CD4-positive, CD25-positive, alpha-beta regulatory T cell (primary cell): ENCODE data around the gene NGRN. TPM values are rescaled to one million over a fixed set of nuclear protein-coding genes. Genes with fewer than 3 reads are reported as not detected.
"Not testable (repeated sequence)": the region's sequence is repeated elsewhere in the genome, so short reads cannot be mapped to it uniquely, and the experiment has no call there.

Experiments used
- ATAC-seq, 2 donors: fragments of 150-1000 bp; cut with Tn5 transposase; one replicate each; pipeline ENCODE4 v1.10.0; 2021; ENCODE audit warnings: low read depth in 2 of 2, moderate number of reproducible peaks in 2 of 2, moderate library complexity in 1 of 2
- DNase-seq, 3 donors: peaks; one replicate each; pipeline versions ENCODE4 v3.0.0 to v3.0.0-alpha.2; 2012 to 2022; ENCODE audit warnings: mixed read lengths in 1 of 3
- H3K27ac ChIP-seq: one replicate; pipeline ENCODE4 v1.7.0; 2013; ENCODE audit warnings: mild to moderate bottlenecking, low read length; ENCODE audit not compliant: insufficient read depth, poor library complexity, severe bottlenecking
- H3K27me3 ChIP-seq: one replicate; pipeline ENCODE4 v1.7.0; 2013; ENCODE audit warnings: low read length; ENCODE audit not compliant: control insufficient read depth, insufficient read depth
- H3K36me3 ChIP-seq: one replicate; pipeline ENCODE4 v1.7.0; 2013; ENCODE audit warnings: mild to moderate bottlenecking, low read length, moderate library complexity; ENCODE audit not compliant: control insufficient read depth, insufficient read depth
- H3K4me1 ChIP-seq: 2 replicates; pipeline ENCODE4 v1.7.0; 2013; ENCODE audit warnings: mild to moderate bottlenecking, low read length; ENCODE audit not compliant: insufficient read depth, control insufficient read depth, poor library complexity, severe bottlenecking
- H3K4me3 ChIP-seq: one replicate; pipeline ENCODE4 v1.7.0; 2013; ENCODE audit warnings: low read depth, mild to moderate bottlenecking, low read length, moderate library complexity
- H3K9me3 ChIP-seq, 2 experiments: 1 replicate in 1 of 2; 2 replicates in 1 of 2; pipeline ENCODE4 v1.7.0; 2013; ENCODE audit warnings: low read length in 2 of 2, mild to moderate bottlenecking in 1 of 2, moderate library complexity in 1 of 2; ENCODE audit not compliant: control insufficient read depth in 2 of 2
- H3K27ac Mint-ChIP-seq, 3 donors: one replicate each; pipeline ENCODE4 v1.8.0; 2020 to 2022; ENCODE audit warnings: mild to moderate bottlenecking in 3 of 3, mixed read lengths in 3 of 3, moderate library complexity in 2 of 3
- H3K27me3 Mint-ChIP-seq: one replicate; pipeline ENCODE4 v1.8.0; 2022; ENCODE audit warnings: mild to moderate bottlenecking, mixed read lengths
- H3K36me3 Mint-ChIP-seq: one replicate; pipeline ENCODE4 v1.8.0; 2020; ENCODE audit warnings: mixed read lengths
- H3K4me1 Mint-ChIP-seq, 4 donors: one replicate each; pipeline ENCODE4 v1.8.0; 2020 to 2022; ENCODE audit warnings: mixed read lengths in 4 of 4, mild to moderate bottlenecking in 1 of 4
- H3K4me3 Mint-ChIP-seq, 4 donors: one replicate each; pipeline ENCODE4 v1.8.0; 2020 to 2022; ENCODE audit warnings: mild to moderate bottlenecking in 4 of 4, mixed read lengths in 4 of 4, moderate library complexity in 3 of 4
- H3K9me3 Mint-ChIP-seq, 7 donors: one replicate each; pipeline ENCODE4 v1.8.0; 2020 to 2022; ENCODE audit warnings: mixed read lengths in 7 of 7, mild to moderate bottlenecking in 3 of 7, moderate library complexity in 2 of 7
- polyA plus RNA-seq, 4 donors: library from polyadenylated mRNA; unstranded; fragments of 300-500 nt; fragmentation: Illumina TruSeq; gene quantifications; one replicate each; pipeline ENCODE4 v1.2.3, GENCODE V29; 2021
- total RNA-seq: library from RNA; stranded (reverse); gene quantifications from one replicate; pipeline ENCODE4 v1.2.3, GENCODE V29; 2022

NGRN gene
- total and polyA plus RNA-seq, 5 donors from 2014 or later: 39.0 to 54.1 (median 46.6) TPM

GRCh38 chr15:90260731-90261130, 4.7 kb upstream of the NGRN start:
- H3K4me3 ChIP-seq, H3K27ac ChIP-seq, H3K9me3 ChIP-seq, H3K9me3 Mint-ChIP-seq, H3K36me3 ChIP-seq, ATAC-seq, H3K27me3 ChIP-seq, H3K27me3 Mint-ChIP-seq, H3K27ac Mint-ChIP-seq, H3K36me3 Mint-ChIP-seq, H3K4me3 Mint-ChIP-seq, DNase-seq: not testable (repeated sequence)
- H3K4me1 ChIP-seq: peaks cover 12% of the 10 kb centered on the region
- H3K4me1 Mint-ChIP-seq: peaks cover 0 to 20% (median 13%) of the 10 kb centered on the region in 4 donors

DNA sequence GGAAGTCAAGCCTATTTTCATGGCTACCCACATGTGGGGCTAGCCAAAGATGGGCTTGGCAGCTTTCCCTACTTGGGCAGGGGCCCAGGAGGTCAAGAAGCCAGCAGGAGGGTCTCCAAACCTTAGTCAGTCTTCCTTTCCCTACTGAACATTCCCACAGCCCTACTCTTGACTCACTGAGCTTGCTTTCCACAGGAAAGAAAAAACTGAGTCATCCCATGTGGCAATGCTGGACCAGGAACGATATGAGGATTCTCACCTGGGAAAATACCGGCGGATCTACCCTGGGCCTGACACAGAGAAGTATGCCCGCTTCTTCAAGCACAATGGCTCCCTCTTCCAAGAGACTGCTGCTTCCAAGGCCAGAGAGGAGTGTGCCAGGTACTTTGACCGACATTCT, 3.7 kb upstream of the NGRN start:
- Mint-ChIP-seq H3K9me3 (no peaks in the 10 kb centered on the region), H3K27ac (no peak overlapping the region), H3K27me3 (no peaks in the 10 kb centered on the region), H3K4me3 (no peak overlapping the region), H3K4me1 (peaks cover 5 to 29% (median 17%) of the 10 kb centered on the region in 4 donors), H3K36me3 (peaks cover 6% of the 10 kb centered on the region)
- DNase-seq: no peak
- ATAC-seq: no peak
- Histone ChIP-seq H3K4me3 (no peak overlapping the region), H3K9me3 (no peaks in the 10 kb centered on the region), H3K36me3 (no peaks in the 10 kb centered on the region), H3K27ac (no peak overlapping the region), H3K4me1 (peaks cover 20% of the 10 kb centered on the region), H3K27me3 (no peaks in the 10 kb centered on the region)

- Mint-ChIP-seq H3K27ac (peak overlapping the region in 1 of 3 donors; percentile 56), H3K4me3 (peak overlapping the region in 1 of 4 donors; percentile 67), H3K36me3 (peaks cover 6% of the 10 kb centered on the region), H3K9me3 (no peaks in the 10 kb centered on the region), H3K27me3 (no peaks in the 10 kb centered on the region), H3K4me1 (peaks cover 5 to 35% (median 22%) of the 10 kb centered on the region in 4 donors)
- no peaks in the 10 kb centered on the region for H3K27me3 ChIP-seq
- H3K4me3 ChIP-seq: no peak overlapping the region
- ATAC-seq (no peak), DNase-seq (no peak)
- peaks cover 26% of the 10 kb centered on the region for H3K4me1 ChIP-seq
- no peaks in the 10 kb centered on the region for H3K36me3 ChIP-seq
- H3K9me3 ChIP-seq: no peaks in the 10 kb centered on the region
- H3K27ac ChIP-seq: no peak overlapping the region
Observed at GRCh38 chr15:90262426-90262825, 3.0 kb upstream of the NGRN start.

- no peaks in the 10 kb centered on the region for H3K9me3 ChIP-seq
- H3K4me1 ChIP-seq: peaks cover 49% of the 10 kb centered on the region
- Mint-ChIP-seq H3K4me3 (peak overlapping the region; percentile 96 to 99 (median 97)), H3K27ac (peak overlapping the region; percentile 98 to 99 (median 99)), H3K27me3 (no peaks in the 10 kb centered on the region), H3K9me3 (no peaks in the 10 kb centered on the region), H3K36me3 (peaks cover 16% of the 10 kb centered on the region), H3K4me1 (peaks cover 15 to 55% (median 37%) of the 10 kb centered on the region in 4 donors)
- peak in 2 of 3 donors; percentile 5 to 50 for DNase-seq
- peak overlapping the region; percentile 90 for H3K4me3 ChIP-seq
- peaks cover 8% of the 10 kb centered on the region for H3K36me3 ChIP-seq
- ATAC-seq: no peak
- H3K27me3 ChIP-seq: no peaks in the 10 kb centered on the region
- H3K27ac ChIP-seq: peak overlapping the region; percentile 98
Observed at GRCh38 chr15:90264671-90265070, 801 bp upstream of the NGRN start.

GRCh38 chr15:90266061-90266431, 574 bp downstream of the NGRN start:
- Histone ChIP-seq H3K27me3 (no peaks in the 10 kb centered on the region), H3K4me3 (peak overlapping the region; percentile 90), H3K27ac (peak overlapping the region; percentile 98), H3K4me1 (peaks cover 62% of the 10 kb centered on the region), H3K36me3 (peaks cover 20% of the 10 kb centered on the region), H3K9me3 (no peaks in the 10 kb centered on the region)
- Mint-ChIP-seq H3K4me3 (peak overlapping the region; percentile 96 to 99 (median 97)), H3K9me3 (no peaks in the 10 kb centered on the region), H3K27me3 (no peaks in the 10 kb centered on the region), H3K36me3 (peaks cover 27% of the 10 kb centered on the region), H3K4me1 (peaks cover 25 to 69% (median 45%) of the 10 kb centered on the region in 4 donors), H3K27ac (peak overlapping the region; percentile 98 to 99 (median 99))
- ATAC-seq (peak; percentile 15 to 21), DNase-seq (peak in 1 of 3 donors; percentile 42)

DNA sequence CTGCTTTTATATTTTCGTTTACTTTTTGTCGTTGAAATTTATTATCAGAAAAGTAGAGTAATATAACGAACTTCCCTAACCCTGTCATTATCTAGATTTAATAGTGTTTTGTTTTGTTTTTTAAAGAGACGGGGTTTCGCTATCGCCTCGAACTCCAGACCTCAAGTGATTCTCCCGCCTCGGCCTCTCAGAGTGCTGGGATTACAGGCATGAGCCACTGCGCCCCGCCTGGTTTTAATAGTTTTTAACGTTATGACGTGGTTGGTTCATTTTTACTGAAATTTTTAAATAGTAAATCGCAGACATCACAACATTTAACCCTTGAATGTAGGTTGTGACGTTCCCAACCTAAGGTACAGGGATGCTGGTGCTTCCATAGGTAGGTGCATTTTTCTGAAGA, 1.0 kb downstream of the NGRN start:
- Mint-ChIP-seq H3K36me3 (peaks cover 31% of the 10 kb centered on the region), H3K4me3 (peak overlapping the region; percentile 96 to 99 (median 97)), H3K4me1 (peaks cover 25 to 73% (median 47%) of the 10 kb centered on the region in 4 donors), H3K27me3 (no peaks in the 10 kb centered on the region), H3K27ac (peak overlapping the region; percentile 98 to 99 (median 99)), H3K9me3 (no peaks in the 10 kb centered on the region)
- ATAC-seq (no peak), DNase-seq (peak in 2 of 3 donors; percentile 15 to 19)
- Histone ChIP-seq H3K27me3 (no peaks in the 10 kb centered on the region), H3K4me3 (peak overlapping the region; percentile 90), H3K4me1 (peaks cover 67% of the 10 kb centered on the region), H3K9me3 (no peaks in the 10 kb centered on the region), H3K27ac (peak overlapping the region; percentile 98), H3K36me3 (peaks cover 24% of the 10 kb centered on the region)

DNA sequence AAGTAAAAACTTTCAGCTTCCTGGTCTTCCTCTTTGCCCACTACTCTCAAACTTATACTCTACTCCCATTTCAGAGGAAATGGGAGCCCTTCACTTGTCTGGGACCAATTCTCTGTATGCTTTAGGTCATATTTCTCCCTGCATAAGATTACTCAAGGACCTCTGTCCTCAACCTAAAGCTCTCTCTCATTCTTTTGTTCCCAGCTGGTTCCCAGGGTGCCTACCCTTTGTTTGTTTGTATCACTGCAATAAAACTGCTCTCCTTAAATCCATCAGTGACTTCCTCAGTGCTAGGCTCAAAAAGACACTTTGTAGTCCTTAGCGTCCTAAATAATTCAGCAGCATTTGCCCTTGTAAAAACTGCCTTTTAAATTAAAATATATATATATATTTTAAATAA, 2.9 kb downstream of the NGRN start:
- Histone ChIP-seq H3K27ac (no peak overlapping the region), H3K27me3 (no peaks in the 10 kb centered on the region), H3K4me3 (peak overlapping the region; percentile 90), H3K9me3 (no peaks in the 10 kb centered on the region), H3K36me3 (peaks cover 43% of the 10 kb centered on the region), H3K4me1 (peaks cover 69% of the 10 kb centered on the region)
- no peak for ATAC-seq
- H3K36me3 Mint-ChIP-seq: peaks cover 32% of the 10 kb centered on the region
- no peaks in the 10 kb centered on the region for H3K9me3 Mint-ChIP-seq
- peak overlapping the region in 2 of 3 donors; percentile 52 to 56 for H3K27ac Mint-ChIP-seq
- no peaks in the 10 kb centered on the region for H3K27me3 Mint-ChIP-seq
- H3K4me3 Mint-ChIP-seq: peak overlapping the region; percentile 96 to 99 (median 97)
- H3K4me1 Mint-ChIP-seq: peaks cover 32 to 87% (median 60%) of the 10 kb centered on the region in 4 donors
- no peak for DNase-seq

DNA sequence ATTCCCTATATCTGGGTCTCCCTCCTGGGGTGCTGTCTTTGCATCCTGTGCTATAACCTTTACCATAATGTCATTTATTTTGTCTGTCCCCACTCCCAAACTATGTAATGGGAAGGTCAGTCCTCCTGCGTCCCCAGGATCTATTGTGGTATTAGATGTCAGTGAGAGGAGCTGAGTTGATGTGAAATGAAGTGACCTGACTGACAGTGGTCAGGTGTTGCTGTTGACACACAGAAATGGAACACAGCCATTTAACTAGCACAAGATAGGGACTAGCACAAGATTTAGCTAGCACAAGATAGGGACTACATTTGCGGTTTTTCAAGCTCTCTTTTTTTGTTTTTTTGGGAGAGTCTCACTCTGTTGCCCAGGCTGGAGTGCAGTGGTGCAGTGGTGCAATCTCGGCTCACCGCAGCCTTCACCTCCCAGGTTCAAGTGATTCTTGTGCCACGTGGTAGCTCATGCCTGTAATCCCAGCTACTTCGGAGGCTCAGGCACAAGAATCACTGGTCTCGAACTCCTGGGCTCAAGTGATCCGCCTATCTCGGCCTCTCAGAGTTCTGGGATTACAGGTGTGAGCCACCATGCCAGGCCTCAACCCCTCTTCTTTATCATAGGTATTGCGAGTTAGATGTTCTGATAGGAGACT, 5.2 kb downstream of the NGRN start:
- H3K9me3 Mint-ChIP-seq: no peaks in the 10 kb centered on the region
- Histone ChIP-seq H3K27ac (no peak overlapping the region), H3K36me3 (peaks cover 47% of the 10 kb centered on the region), H3K4me1 (peaks cover 57% of the 10 kb centered on the region), H3K27me3 (no peaks in the 10 kb centered on the region), H3K4me3 (no peak overlapping the region), H3K9me3 (no peaks in the 10 kb centered on the region)
- no peak for ATAC-seq
- no peak for DNase-seq
- no peaks in the 10 kb centered on the region for H3K27me3 Mint-ChIP-seq
- H3K36me3 Mint-ChIP-seq: peaks cover 41% of the 10 kb centered on the region
- H3K27ac Mint-ChIP-seq: peak overlapping the region; percentile 34 to 95 (median 65)
- peak overlapping the region in 3 of 4 donors; percentile 47 to 79 (median 72) for H3K4me3 Mint-ChIP-seq
- H3K4me1 Mint-ChIP-seq: peaks cover 32 to 78% (median 51%) of the 10 kb centered on the region in 4 donors
